AG09319 (cell line): ENCODE measurements around the gene ZNF853.

Experiments
- DNase-seq: peaks from one replicate; pipeline ENCODE4 v3.0.0-alpha.2; 2010; ENCODE audit warnings: low read depth; ENCODE audit errors: extremely low read depth
- CTCF ChIP-seq: IDR thresholded peaks from 2 replicates; pipeline ENCODE4 v1.5.1; 2011; ENCODE audit warnings: low read depth, mild to moderate bottlenecking, inconsistent platforms, low read length, moderate library complexity

Gene ZNF853

GRCh38 chr7:6650521-6651011 lies 35.2 kb downstream of the ZNF853 start:
- DNase-seq, result no peak
- TF ChIP-seq CTCF, result no peak

GRCh38 chr7:6651851-6652445 lies 36.5 kb downstream of the ZNF853 start:
- no peak for DNase-seq
- TF ChIP-seq CTCF, result no peak

- DNase-seq, result no peak
- TF ChIP-seq CTCF, result no peak
These were observed 37.1 kb downstream of the ZNF853 start for GRCh38 chr7:6652446-6653011.

GRCh38 chr7:6653071-6654003 lies 37.9 kb downstream of the ZNF853 start:
- DNase-seq, result no peak

GRCh38 chr7:6654113-6654841 lies 38.9 kb downstream of the ZNF853 start:
- DNase-seq, result no peak
- no peak for TF ChIP-seq CTCF

More at GRCh38 chr7:6653071-6654003, 37.9 kb downstream of the ZNF853 start:
- TF ChIP-seq CTCF, result no peak

GRCh38 chr7:6654842-6655610 lies 39.6 kb downstream of the ZNF853 start:
- TF ChIP-seq CTCF, result no peak

More at GRCh38 chr7:6654842-6655610, 39.6 kb downstream of the ZNF853 start:
- no peak for DNase-seq
